AG04450 (cell line): ENCODE results near the gene ZBTB6. TPM values are rescaled to one million over a fixed set of nuclear protein-coding genes. Genes with fewer than 3 reads are reported as not detected.
A peak's percentile ranks its signal among the peaks of the same experiment; 100 is the strongest.

Experiments used
- CTCF ChIA-PET: fragments of 300-600, 350-600 bp; formaldehyde crosslinking; extraction: SDS; loops from one replicate; lab custom pipeline; 2022; ENCODE audit warnings: antibody characterized with exemption, inconsistent platforms; lab: Charles Lee
- POLR2A ChIA-PET: fragments of 350-600 bp; formaldehyde crosslinking; extraction: SDS; loops from one replicate; lab custom pipeline; 2021; ENCODE audit warnings: antibody characterized with exemption, inconsistent platforms; lab: Yijun Ruan, JAX
- DNase-seq: peaks from one replicate; pipeline ENCODE4 v3.0.0-alpha.2; 2011; ENCODE audit warnings: low read depth, low spot score
- H3K27ac ChIP-seq: one replicate; pipeline ENCODE4 v1.5.1; 2012; ENCODE audit warnings: low read depth, low read length, control low read depth
- H3K27me3 ChIP-seq: one replicate; pipeline ENCODE4 v1.6.0; 2012; ENCODE audit warnings: low read length; ENCODE audit not compliant: control insufficient read depth, insufficient read depth
- H3K4me3 ChIP-seq: 2 replicates; pipeline ENCODE4 v1.5.1; 2011; ENCODE audit warnings: mild to moderate bottlenecking, low read depth, low read length, control low read depth
- H3K9me3 ChIP-seq: 2 replicates; pipeline ENCODE4 v1.5.1; 2012; ENCODE audit warnings: low read length; ENCODE audit not compliant: control insufficient read depth, insufficient read depth
- CTCF ChIP-seq: IDR thresholded peaks from 2 replicates; pipeline ENCODE4 v1.5.1; 2011; ENCODE audit warnings: low read depth, low read length, control low read depth, inconsistent platforms
- polyA minus RNA-seq: library from RNA; depleted of rRNA, polyadenylated mRNA; stranded (reverse); fragments of >200 nt; gene quantifications from 2 replicates; pipeline ENCODE4 v1.2.3, GENCODE V29; 2011; rRNA and poly(A)+ RNA removed
- polyA plus RNA-seq: library from polyadenylated mRNA; depleted of rRNA; stranded (reverse); fragments of >200 nt; gene quantifications from 2 replicates; pipeline ENCODE4 v1.2.3, GENCODE V29; 2011; rRNA removed

Gene ZBTB6
- polyA plus RNA-seq (5.9 and 8.3 TPM in 2 replicates), polyA minus RNA-seq (5.4 and 11.5 TPM in 2 replicates)

GRCh38 chr9:122912964-122913673 lies at the start of gene ZBTB6:
Gene ZBTB6 (minus strand): TSS chr9:122913323. CDS start chr9:122912072, 1,251 bp downstream.
- CTCF ChIA-PET = interaction anchor here (0.6 to 2.9 kb wide), 3 partner anchors 78 to 530 kb away, joined by 3 to 13 read pairs (median 4); no protein-coding TSS in a partner anchor
- Histone ChIP-seq H3K27me3 (no peaks in the 10 kb centered on the region), H3K27ac (peak within 1 kb of the TSS; percentile 89), H3K4me3 (peak within 1 kb of the TSS; percentile 92), H3K9me3 (no peaks in the 10 kb centered on the region)
- POLR2A ChIA-PET = interaction anchor here (0.5 to 2.3 kb wide), 9 partner anchors 9 to 78 kb away, joined by 3 to 14 read pairs (median 5); partner anchors contain the start of genes RABGAP1, RC3H2 and ZBTB26
- no peak for TF ChIP-seq CTCF
- peak; percentile 51 for DNase-seq

DNA sequence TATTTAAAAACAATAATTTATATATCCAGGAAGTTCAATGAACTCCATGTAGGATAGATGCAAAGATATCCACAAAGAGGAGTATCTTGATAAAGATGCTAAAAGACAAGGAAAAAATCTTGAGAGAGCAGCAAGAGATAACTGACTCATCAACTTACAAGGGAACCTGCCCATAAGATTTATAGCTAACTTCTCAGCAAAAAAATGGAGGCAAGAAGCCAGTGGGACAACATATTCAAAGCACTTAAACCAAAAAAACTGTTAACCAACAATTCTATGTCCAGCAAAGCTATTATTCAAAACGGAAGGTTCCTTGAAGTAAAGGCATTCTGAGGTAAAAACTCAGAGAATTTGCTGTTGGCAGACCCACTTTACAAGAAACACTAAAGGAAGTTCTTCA lies 48.0 kb upstream of the ZBTB6 start:
- ChIA-PET CTCF (interaction anchor here (0.9 kb wide), 1 partner anchor 29 kb away, joined by 3 read pairs; no protein-coding TSS in a partner anchor), POLR2A (no interaction called here)
- Histone ChIP-seq H3K27me3 (no peaks in the 10 kb centered on the region), H3K9me3 (no peaks in the 10 kb centered on the region), H3K27ac (no peak overlapping the region), H3K4me3 (no peak overlapping the region)
- no peak for DNase-seq
- TF ChIP-seq CTCF = no peak

- ChIA-PET CTCF (interaction anchor here (1.1 kb wide), 1 partner anchor 270 kb away, joined by 3 read pairs; no protein-coding TSS in a partner anchor), POLR2A (interaction anchor here (0.7 to 1.7 kb wide), 2 partner anchors 19 to 24 kb away, joined by 4 to 7 read pairs; partner anchors contain the start of gene ZBTB26)
- Histone ChIP-seq H3K27me3 (no peaks in the 10 kb centered on the region), H3K9me3 (no peaks in the 10 kb centered on the region), H3K4me3 (no peak overlapping the region), H3K27ac (no peak overlapping the region)
- TF ChIP-seq CTCF = no peak
- DNase-seq = no peak
These were observed 42.8 kb upstream of the ZBTB6 start for GRCh38 chr9:122955961-122956360.

- POLR2A ChIA-PET = interaction anchor here (0.9 to 1.7 kb wide), 5 partner anchors 14 to 115 kb away, joined by 3 to 11 read pairs (median 4); partner anchors contain the start of genes RC3H2, ZBTB26 and ZBTB6
- CTCF ChIA-PET = interaction anchor here (1.0 to 1.3 kb wide), 2 partner anchors 34 to 36 kb away, joined by 3 to 4 read pairs; no protein-coding TSS in a partner anchor
- DNase-seq = no peak
- no peak overlapping the region for H3K27ac ChIP-seq
- no peaks in the 10 kb centered on the region for H3K27me3 ChIP-seq
- no peak for TF ChIP-seq CTCF
- H3K4me3 ChIP-seq = no peak overlapping the region
- H3K9me3 ChIP-seq = no peaks in the 10 kb centered on the region
These were observed 41.1 kb upstream of the ZBTB6 start for GRCh38 chr9:122954253-122954691.

GRCh38 chr9:122951056-122951455 lies 37.9 kb upstream of the ZBTB6 start:
- no peak overlapping the region for H3K4me3 ChIP-seq
- TF ChIP-seq CTCF = no peak
- no peak overlapping the region for H3K27ac ChIP-seq
- CTCF ChIA-PET = no interaction called here
- H3K27me3 ChIP-seq = no peaks in the 10 kb centered on the region
- POLR2A ChIA-PET = interaction anchor here (1.0 kb wide), 1 partner anchor 10 kb away, joined by 3 read pairs; the partner anchor contains the start of gene RABGAP1
- no peaks in the 10 kb centered on the region for H3K9me3 ChIP-seq
- DNase-seq = no peak
